Measurements from ENCODE around the gene MSANTD2.
"Not testable (repeated sequence)": the region's sequence is repeated elsewhere in the genome, so short reads cannot be mapped to it uniquely, and the experiment has no call there.

The MSANTD2 gene

GRCh38 chr11:124778281-124778680 lies 21.9 kb downstream of the MSANTD2 start:
- Mint-ChIP-seq H3K4me3 (no peak overlapping the region), H3K27me3 (ENCODE audit: low read depth) (no peaks in the 10 kb centered on the region), H3K4me1 (ENCODE audit: low read depth) (peaks cover 11% of the 10 kb centered on the region), H3K36me3 (ENCODE audit: low read depth) (peaks cover 15% of the 10 kb centered on the region), H3K9me3 (no peaks in the 10 kb centered on the region), H3K27ac (no peak overlapping the region)
- no peak for DNase-seq (ENCODE audit: low spot score)

- H3K27ac Mint-ChIP-seq: no peak overlapping the region
Measured at GRCh38 chr11:124776865-124777645, 23.2 kb downstream of the MSANTD2 start.

GRCh38 chr11:124770959-124771358 lies 29.2 kb downstream of the MSANTD2 start:
- H3K27me3 Mint-ChIP-seq (ENCODE audit: low read depth); H3K9me3 Mint-ChIP-seq; DNase-seq (ENCODE audit: low spot score); H3K27ac Mint-ChIP-seq; H3K4me1 Mint-ChIP-seq (ENCODE audit: low read depth); H3K4me3 Mint-ChIP-seq; H3K36me3 Mint-ChIP-seq (ENCODE audit: low read depth): not testable (repeated sequence)

More at GRCh38 chr11:124776865-124777645, 23.2 kb downstream of the MSANTD2 start:
- Mint-ChIP-seq H3K27me3 (ENCODE audit: low read depth) (no peaks in the 10 kb centered on the region), H3K4me3 (no peak overlapping the region), H3K9me3 (no peaks in the 10 kb centered on the region), H3K4me1 (ENCODE audit: low read depth) (peaks cover 11% of the 10 kb centered on the region), H3K36me3 (ENCODE audit: low read depth) (peaks cover 15% of the 10 kb centered on the region)
- DNase-seq (ENCODE audit: low spot score): no peak

GRCh38 chr11:124769806-124770774 lies 30.1 kb downstream of the MSANTD2 start:
- H3K4me1 Mint-ChIP-seq (ENCODE audit: low read depth): no peaks in the 10 kb centered on the region
- no peaks in the 10 kb centered on the region for H3K27me3 Mint-ChIP-seq (ENCODE audit: low read depth)
- peaks cover 5% of the 10 kb centered on the region for H3K36me3 Mint-ChIP-seq (ENCODE audit: low read depth)
- no peaks in the 10 kb centered on the region for H3K9me3 Mint-ChIP-seq
- DNase-seq (ENCODE audit: low spot score): no peak
- H3K4me3 Mint-ChIP-seq: no peak overlapping the region
- no peak overlapping the region for H3K27ac Mint-ChIP-seq

- H3K27me3 Mint-ChIP-seq (ENCODE audit: low read depth): no peaks in the 10 kb centered on the region
- H3K36me3 Mint-ChIP-seq (ENCODE audit: low read depth): peaks cover 5% of the 10 kb centered on the region
- no peak for DNase-seq (ENCODE audit: low spot score)
- no peak overlapping the region for H3K4me3 Mint-ChIP-seq
- H3K9me3 Mint-ChIP-seq: no peaks in the 10 kb centered on the region
- no peaks in the 10 kb centered on the region for H3K4me1 Mint-ChIP-seq (ENCODE audit: low read depth)
- H3K27ac Mint-ChIP-seq: no peak overlapping the region
Measured at GRCh38 chr11:124768914-124769313, 31.3 kb downstream of the MSANTD2 start.

GRCh38 chr11:124766156-124766555 lies 34.0 kb downstream of the MSANTD2 start:
- no peak overlapping the region for H3K4me3 Mint-ChIP-seq
- peaks cover 10% of the 10 kb centered on the region for H3K27me3 Mint-ChIP-seq (ENCODE audit: low read depth)
- no peak for DNase-seq (ENCODE audit: low spot score)
- H3K9me3 Mint-ChIP-seq: no peaks in the 10 kb centered on the region
- peaks cover 2% of the 10 kb centered on the region for H3K4me1 Mint-ChIP-seq (ENCODE audit: low read depth)
- H3K36me3 Mint-ChIP-seq (ENCODE audit: low read depth): peaks cover 2% of the 10 kb centered on the region
- no peak overlapping the region for H3K27ac Mint-ChIP-seq

GRCh38 chr11:124763156-124763947 lies 36.9 kb downstream of the MSANTD2 start:
- H3K4me1 Mint-ChIP-seq (ENCODE audit: low read depth): peaks cover 5% of the 10 kb centered on the region
- H3K4me3 Mint-ChIP-seq: peak overlapping the region; percentile 97
- peak; percentile 75 for DNase-seq (ENCODE audit: low spot score)
- peak overlapping the region; percentile 67 for H3K27ac Mint-ChIP-seq
- H3K36me3 Mint-ChIP-seq (ENCODE audit: low read depth): peaks cover 2% of the 10 kb centered on the region
- H3K9me3 Mint-ChIP-seq: no peaks in the 10 kb centered on the region
- H3K27me3 Mint-ChIP-seq (ENCODE audit: low read depth): peaks cover 32% of the 10 kb centered on the region

- Mint-ChIP-seq H3K4me1 (ENCODE audit: low read depth) (peaks cover 7% of the 10 kb centered on the region), H3K36me3 (ENCODE audit: low read depth) (peaks cover 2% of the 10 kb centered on the region), H3K27me3 (ENCODE audit: low read depth) (peaks cover 39% of the 10 kb centered on the region), H3K4me3 (peak overlapping the region; percentile 97), H3K9me3 (no peaks in the 10 kb centered on the region), H3K27ac (no peak overlapping the region)
- no peak for DNase-seq (ENCODE audit: low spot score)
Measured at GRCh38 chr11:124762624-124763155, 37.5 kb downstream of the MSANTD2 start.

- H3K27ac Mint-ChIP-seq: peak within 1 kb of the TSS; percentile 67
- peak; percentile 63 for DNase-seq (ENCODE audit: low spot score)
Measured at GRCh38 chr11:124762105-124762623, 38.0 kb downstream of the MSANTD2 start, which contains the start of gene ESAM. Gene ESAM (minus strand): TSS chr11:124762290. CDS start chr11:124762154, 136 bp downstream.

GRCh38 chr11:124761301-124762104 lies 38.7 kb downstream of the MSANTD2 start:
- Mint-ChIP-seq H3K9me3 (no peaks in the 10 kb centered on the region), H3K4me1 (ENCODE audit: low read depth) (peaks cover 7% of the 10 kb centered on the region), H3K27me3 (ENCODE audit: low read depth) (peaks cover 50% of the 10 kb centered on the region), H3K4me3 (peak overlapping the region; percentile 69), H3K27ac (no peak overlapping the region), H3K36me3 (ENCODE audit: low read depth) (no peaks in the 10 kb centered on the region)
- no peak for DNase-seq (ENCODE audit: low spot score)

More at GRCh38 chr11:124762105-124762623, 38.0 kb downstream of the MSANTD2 start, which contains the start of gene ESAM:
- peaks cover 2% of the 10 kb centered on the region for H3K36me3 Mint-ChIP-seq (ENCODE audit: low read depth)
- peak within 1 kb of the TSS; percentile 97 for H3K4me3 Mint-ChIP-seq
- no peaks in the 10 kb centered on the region for H3K9me3 Mint-ChIP-seq
- H3K27me3 Mint-ChIP-seq (ENCODE audit: low read depth): peaks cover 44% of the 10 kb centered on the region
- H3K4me1 Mint-ChIP-seq (ENCODE audit: low read depth): peaks cover 7% of the 10 kb centered on the region

GRCh38 chr11:124760806-124761205 lies 39.4 kb downstream of the MSANTD2 start:
- peak overlapping the region; percentile 15 for H3K4me3 Mint-ChIP-seq
- no peak overlapping the region for H3K27ac Mint-ChIP-seq
- H3K4me1 Mint-ChIP-seq (ENCODE audit: low read depth): peaks cover 7% of the 10 kb centered on the region
- no peaks in the 10 kb centered on the region for H3K36me3 Mint-ChIP-seq (ENCODE audit: low read depth)
- H3K27me3 Mint-ChIP-seq (ENCODE audit: low read depth): peaks cover 55% of the 10 kb centered on the region
- no peaks in the 10 kb centered on the region for H3K9me3 Mint-ChIP-seq
- DNase-seq (ENCODE audit: low spot score): no peak

- H3K36me3 Mint-ChIP-seq (ENCODE audit: low read depth): no peaks in the 10 kb centered on the region
- no peak overlapping the region for H3K27ac Mint-ChIP-seq
- no peak for DNase-seq (ENCODE audit: low spot score)
- no peak overlapping the region for H3K4me3 Mint-ChIP-seq
- H3K9me3 Mint-ChIP-seq: no peaks in the 10 kb centered on the region
- peaks cover 55% of the 10 kb centered on the region for H3K27me3 Mint-ChIP-seq (ENCODE audit: low read depth)
- peaks cover 7% of the 10 kb centered on the region for H3K4me1 Mint-ChIP-seq (ENCODE audit: low read depth)
Measured at GRCh38 chr11:124760205-124760652, 40.0 kb downstream of the MSANTD2 start.

All from T-helper 2 cell treated with Interferon-gamma antibody and Interleukin-4, amounts not matched to agents 5 μg/mL and 100 μg/mL, for 36 hours (primary cell).